NT2/D1 (cell line): ENCODE measurements around the gene HYOU1.
"Not testable (repeated sequence)": the region's sequence is repeated elsewhere in the genome, so short reads cannot be mapped to it uniquely, and the experiment has no call there.

ENCODE experiments used
- DNase-seq: peaks from one replicate; pipeline ENCODE4 v3.0.0-alpha.2; 2011; ENCODE audit warnings: low read depth, low spot score
- H3K27me3 ChIP-seq: 2 replicates; pipeline ENCODE4 v1.6.0; 2011; ENCODE audit warnings: mild to moderate bottlenecking; ENCODE audit not compliant: insufficient read length, insufficient read depth
- H3K36me3 ChIP-seq: 2 replicates; pipeline ENCODE4 v1.6.1; 2011; ENCODE audit warnings: mild to moderate bottlenecking, low read length, mixed read lengths; ENCODE audit not compliant: insufficient read depth, insufficient read length
- H3K4me1 ChIP-seq: 2 replicates; pipeline ENCODE4 v1.5.1; 2011; ENCODE audit not compliant: insufficient read depth, insufficient read length
- H3K4me3 ChIP-seq: 2 replicates; pipeline ENCODE4 v1.5.1; 2011; ENCODE audit warnings: low read depth; ENCODE audit not compliant: insufficient read length
- H3K9ac ChIP-seq: 2 replicates; pipeline ENCODE4 v1.6.0; 2011; ENCODE audit warnings: low read depth; ENCODE audit not compliant: insufficient read length
- H3K9me3 ChIP-seq: 2 replicates; pipeline ENCODE4 v1.5.1; 2011; ENCODE audit warnings: mild to moderate bottlenecking, low read length; ENCODE audit not compliant: insufficient read depth
- SUZ12 ChIP-seq: IDR thresholded peaks from 2 replicates; pipeline ENCODE4 v1.6.1; 2011; ENCODE audit not compliant: insufficient read length, insufficient read depth; ENCODE audit errors: extremely low read depth
- YY1 ChIP-seq: IDR thresholded peaks from 2 replicates; pipeline ENCODE4 v1.6.1; 2011; ENCODE audit not compliant: insufficient read length, insufficient read depth
- ZNF274 ChIP-seq: IDR thresholded peaks from 2 replicates; pipeline ENCODE4 v1.6.1; 2011; ENCODE audit warnings: mild to moderate bottlenecking, low read depth, low read length

Gene HYOU1

GRCh38 chr11:119021631-119022030, 35.4 kb downstream of the HYOU1 start:
- Histone ChIP-seq H3K9me3 (no peaks in the 10 kb centered on the region), H3K4me3 (no peak overlapping the region), H3K4me1 (peaks cover 4% of the 10 kb centered on the region), H3K9ac (no peak overlapping the region), H3K27me3 (no peaks in the 10 kb centered on the region), H3K36me3 (peaks cover 66% of the 10 kb centered on the region)
- TF ChIP-seq YY1 (no peak), ZNF274 (no peak), SUZ12 (no peak)
- no peak for DNase-seq

- Histone ChIP-seq H3K9ac (no peak overlapping the region), H3K9me3 (no peaks in the 10 kb centered on the region), H3K27me3 (no peaks in the 10 kb centered on the region), H3K4me3 (no peak overlapping the region), H3K4me1 (peaks cover 5% of the 10 kb centered on the region), H3K36me3 (peaks cover 66% of the 10 kb centered on the region)
- no peak for TF ChIP-seq ZNF274
- TF ChIP-seq SUZ12 = no peak
- no peak for TF ChIP-seq YY1
- DNase-seq = no peak
Measured at GRCh38 chr11:119019996-119020395, 37.0 kb downstream of the HYOU1 start.

GRCh38 chr11:119018074-119018938, 38.7 kb downstream of the HYOU1 start, which contains the start of the genes RPS25 and TRAPPC4:
RPS25 (minus strand) TSS chr11:119018343; CDS start chr11:119018284, 59 bp downstream.
TRAPPC4 (plus strand) TSS chr11:119018766; CDS start chr11:119018796, 30 bp downstream.
- DNase-seq = peak; percentile 94
- TF ChIP-seq SUZ12 (no peak), ZNF274 (no peak), YY1 (peak; percentile 44)
- Histone ChIP-seq H3K27me3 (no peaks in the 10 kb centered on the region), H3K9ac (peak within 1 kb of the TSS; percentile 94), H3K9me3 (no peaks in the 10 kb centered on the region), H3K4me3 (peak within 1 kb of the TSS; percentile 98), H3K36me3 (peaks cover 67% of the 10 kb centered on the region), H3K4me1 (peaks cover 5% of the 10 kb centered on the region)

GRCh38 chr11:119017377-119017776, 39.6 kb downstream of the HYOU1 start:
- Histone ChIP-seq H3K36me3 (peaks cover 69% of the 10 kb centered on the region), H3K9ac (peak overlapping the region; percentile 94), H3K4me3 (peak overlapping the region; percentile 98)
- not testable (repeated sequence) for DNase-seq, H3K9me3 ChIP-seq, H3K27me3 ChIP-seq, H3K4me1 ChIP-seq

DNA sequence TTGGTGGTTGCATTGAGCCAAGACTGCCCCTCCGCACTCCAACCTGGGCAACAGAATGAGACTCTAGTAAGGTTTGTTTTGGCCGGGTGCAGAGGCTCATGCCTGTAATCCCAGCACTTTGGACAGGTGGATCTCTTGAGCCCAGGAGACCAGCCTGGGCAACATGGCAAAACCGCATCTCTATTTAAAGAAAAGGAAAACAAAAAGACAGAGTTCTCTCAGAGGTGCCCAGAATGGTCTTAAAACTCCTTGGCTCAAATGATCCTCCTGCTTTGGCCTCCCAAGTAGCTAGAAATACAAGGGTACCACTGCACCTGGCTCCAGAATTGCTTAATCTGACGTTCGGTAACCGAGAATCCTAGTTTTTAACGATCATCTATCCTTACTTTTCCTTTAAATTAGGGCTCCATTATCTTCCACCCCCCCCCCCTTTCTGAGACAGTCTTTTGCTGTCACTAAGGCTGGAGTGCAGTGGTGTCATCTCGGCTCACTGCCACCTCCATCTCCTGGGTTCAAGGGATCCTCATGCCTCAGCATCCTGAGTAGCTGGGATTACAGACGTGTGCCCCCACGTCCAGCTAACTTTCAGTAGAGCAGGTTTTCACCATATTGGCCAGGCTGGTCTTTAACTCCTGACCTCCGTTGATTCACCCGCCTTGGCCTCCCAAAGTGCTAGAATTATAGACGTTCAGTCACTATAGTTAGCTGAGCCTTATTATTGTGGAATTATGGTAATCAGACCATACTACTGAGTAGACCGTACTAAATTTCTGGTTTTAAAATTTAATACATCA, 40.6 kb downstream of the HYOU1 start:
- TF ChIP-seq ZNF274 = no peak
- no peak for TF ChIP-seq SUZ12
- no peak for TF ChIP-seq YY1
- H3K27me3 ChIP-seq = no peaks in the 10 kb centered on the region
- peak overlapping the region; percentile 98 for H3K4me3 ChIP-seq
- H3K9me3 ChIP-seq = no peaks in the 10 kb centered on the region
- H3K9ac ChIP-seq = peak overlapping the region; percentile 53
- peaks cover 70% of the 10 kb centered on the region for H3K36me3 ChIP-seq
- no peak for DNase-seq
- peaks cover 5% of the 10 kb centered on the region for H3K4me1 ChIP-seq

DNA sequence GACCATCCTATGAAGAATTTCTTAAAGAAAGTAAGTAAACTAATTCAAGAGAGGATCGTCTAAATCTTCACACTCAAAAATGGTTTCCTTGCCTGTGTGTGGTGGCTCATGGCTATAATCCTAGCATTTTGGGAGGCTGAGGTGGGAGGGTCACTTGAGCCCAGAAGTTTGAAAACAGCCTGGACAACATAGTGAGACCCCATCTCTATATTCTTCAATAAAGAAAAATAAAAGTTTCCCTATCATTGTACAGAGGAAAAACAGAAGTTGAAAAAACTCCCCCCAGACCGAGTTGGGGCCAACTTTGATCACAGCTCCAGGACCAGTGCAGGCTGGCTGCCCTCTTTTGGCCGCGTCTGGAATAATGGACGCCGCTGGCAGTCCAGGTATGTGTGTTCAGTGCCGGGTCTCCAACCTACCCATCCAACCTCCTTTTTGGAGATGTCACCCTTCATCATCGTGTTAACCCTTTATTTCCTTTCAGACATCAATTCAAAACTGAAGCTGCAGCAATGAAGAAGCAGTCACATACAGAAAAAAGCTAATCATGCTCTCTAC, 41.9 kb downstream of the HYOU1 start:
- Histone ChIP-seq H3K4me3 (no peak overlapping the region), H3K27me3 (no peaks in the 10 kb centered on the region), H3K9me3 (no peaks in the 10 kb centered on the region), H3K9ac (no peak overlapping the region), H3K36me3 (peaks cover 75% of the 10 kb centered on the region), H3K4me1 (peaks cover 4% of the 10 kb centered on the region)
- DNase-seq = no peak
- TF ChIP-seq YY1 = no peak
- no peak for TF ChIP-seq ZNF274
- TF ChIP-seq SUZ12 = no peak

GRCh38 chr11:119014209-119014924, 42.6 kb downstream of the HYOU1 start:
- no peaks in the 10 kb centered on the region for H3K9me3 ChIP-seq
- H3K9ac ChIP-seq = no peak overlapping the region
- peaks cover 80% of the 10 kb centered on the region for H3K36me3 ChIP-seq
- H3K27me3 ChIP-seq = no peaks in the 10 kb centered on the region
- H3K4me1 ChIP-seq = peaks cover 2% of the 10 kb centered on the region
- H3K4me3 ChIP-seq = no peak overlapping the region
- no peak for TF ChIP-seq ZNF274
- TF ChIP-seq YY1 = no peak
- no peak for TF ChIP-seq SUZ12
- DNase-seq = no peak
